ENCODE measurements around the gene TIMM10B.

DNA sequence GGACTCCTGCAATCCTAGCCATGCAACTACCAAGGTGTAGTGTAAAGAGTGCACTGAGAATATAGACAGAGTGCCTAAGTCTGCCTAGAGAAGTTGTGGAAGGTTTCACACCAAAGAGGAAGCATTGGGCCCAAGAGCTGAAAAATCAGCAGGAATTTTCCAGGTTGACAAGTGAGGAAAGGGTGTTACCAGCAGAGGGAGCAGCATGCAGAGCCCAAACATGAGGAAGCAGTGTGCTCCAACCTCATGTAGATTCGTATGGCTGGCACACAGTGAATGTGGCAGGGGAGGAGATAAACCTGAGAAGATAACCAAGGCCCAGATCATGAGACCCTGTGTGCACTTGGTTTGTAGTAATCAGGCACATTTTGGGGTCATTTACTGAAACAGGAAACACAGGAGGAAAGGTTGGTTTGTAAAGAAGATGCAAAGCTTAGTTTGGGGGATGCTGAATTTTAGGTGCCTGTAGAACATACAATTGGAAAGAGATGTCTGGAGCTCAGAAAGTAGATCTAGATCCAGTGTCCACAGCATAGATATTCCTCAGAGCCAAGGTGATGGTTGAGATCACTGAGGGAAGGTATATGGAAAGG is 42.2 kb upstream of the TIMM10B start:
- TF ChIP-seq, protein P1, sequence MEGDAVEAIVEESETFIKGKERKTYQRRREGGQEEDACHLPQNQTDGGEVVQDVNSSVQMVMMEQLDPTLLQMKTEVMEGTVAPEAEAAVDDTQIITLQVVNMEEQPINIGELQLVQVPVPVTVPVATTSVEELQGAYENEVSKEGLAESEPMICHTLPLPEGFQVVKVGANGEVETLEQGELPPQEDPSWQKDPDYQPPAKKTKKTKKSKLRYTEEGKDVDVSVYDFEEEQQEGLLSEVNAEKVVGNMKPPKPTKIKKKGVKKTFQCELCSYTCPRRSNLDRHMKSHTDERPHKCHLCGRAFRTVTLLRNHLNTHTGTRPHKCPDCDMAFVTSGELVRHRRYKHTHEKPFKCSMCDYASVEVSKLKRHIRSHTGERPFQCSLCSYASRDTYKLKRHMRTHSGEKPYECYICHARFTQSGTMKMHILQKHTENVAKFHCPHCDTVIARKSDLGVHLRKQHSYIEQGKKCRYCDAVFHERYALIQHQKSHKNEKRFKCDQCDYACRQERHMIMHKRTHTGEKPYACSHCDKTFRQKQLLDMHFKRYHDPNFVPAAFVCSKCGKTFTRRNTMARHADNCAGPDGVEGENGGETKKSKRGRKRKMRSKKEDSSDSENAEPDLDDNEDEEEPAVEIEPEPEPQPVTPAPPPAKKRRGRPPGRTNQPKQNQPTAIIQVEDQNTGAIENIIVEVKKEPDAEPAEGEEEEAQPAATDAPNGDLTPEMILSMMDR (IDR thresholded peaks at IDR 0.05), result peak; percentile 55
- TF ChIP-seq POLR2A (IDR thresholded peaks at IDR 0.05; ENCODE audit: low read length) (no peak), ZNF302 (CRISPR knock-in tag; IDR thresholded peaks at IDR 0.05) (no peak), SREBF2 (IDR thresholded peaks at IDR 0.05) (no peak), FOXS1 (CRISPR knock-in tag; IDR thresholded peaks at IDR 0.05) (no peak), FOSB (CRISPR knock-in tag; IDR thresholded peaks at IDR 0.05) (no peak), EP300 (IDR thresholded peaks at IDR 0.05) (no peak), JUNB (IDR thresholded peaks at IDR 0.05) (no peak), HOXA7 (CRISPR knock-in tag; IDR thresholded peaks at IDR 0.05) (no peak)
- TF ChIP-seq, protein P2, sequence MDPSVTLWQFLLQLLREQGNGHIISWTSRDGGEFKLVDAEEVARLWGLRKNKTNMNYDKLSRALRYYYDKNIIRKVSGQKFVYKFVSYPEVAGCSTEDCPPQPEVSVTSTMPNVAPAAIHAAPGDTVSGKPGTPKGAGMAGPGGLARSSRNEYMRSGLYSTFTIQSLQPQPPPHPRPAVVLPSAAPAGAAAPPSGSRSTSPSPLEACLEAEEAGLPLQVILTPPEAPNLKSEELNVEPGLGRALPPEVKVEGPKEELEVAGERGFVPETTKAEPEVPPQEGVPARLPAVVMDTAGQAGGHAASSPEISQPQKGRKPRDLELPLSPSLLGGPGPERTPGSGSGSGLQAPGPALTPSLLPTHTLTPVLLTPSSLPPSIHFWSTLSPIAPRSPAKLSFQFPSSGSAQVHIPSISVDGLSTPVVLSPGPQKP (IDR thresholded peaks at IDR 0.05; ENCODE audit: low read depth, low read length), result no peak
- TF ChIP-seq, protein P3, sequence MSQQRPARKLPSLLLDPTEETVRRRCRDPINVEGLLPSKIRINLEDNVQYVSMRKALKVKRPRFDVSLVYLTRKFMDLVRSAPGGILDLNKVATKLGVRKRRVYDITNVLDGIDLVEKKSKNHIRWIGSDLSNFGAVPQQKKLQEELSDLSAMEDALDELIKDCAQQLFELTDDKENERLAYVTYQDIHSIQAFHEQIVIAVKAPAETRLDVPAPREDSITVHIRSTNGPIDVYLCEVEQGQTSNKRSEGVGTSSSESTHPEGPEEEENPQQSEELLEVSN (IDR thresholded peaks at IDR 0.05; ENCODE audit: borderline replicate concordance, low read depth), result no peak
